ENCODE data around the gene CLSTN2. TPM values are rescaled to one million over a fixed set of nuclear protein-coding genes. Genes with fewer than 3 reads are reported as not detected.

Gene CLSTN2
- total and polyA plus RNA-seq, 9 donors = 28.9 to 263 (median 134) TPM

DNA sequence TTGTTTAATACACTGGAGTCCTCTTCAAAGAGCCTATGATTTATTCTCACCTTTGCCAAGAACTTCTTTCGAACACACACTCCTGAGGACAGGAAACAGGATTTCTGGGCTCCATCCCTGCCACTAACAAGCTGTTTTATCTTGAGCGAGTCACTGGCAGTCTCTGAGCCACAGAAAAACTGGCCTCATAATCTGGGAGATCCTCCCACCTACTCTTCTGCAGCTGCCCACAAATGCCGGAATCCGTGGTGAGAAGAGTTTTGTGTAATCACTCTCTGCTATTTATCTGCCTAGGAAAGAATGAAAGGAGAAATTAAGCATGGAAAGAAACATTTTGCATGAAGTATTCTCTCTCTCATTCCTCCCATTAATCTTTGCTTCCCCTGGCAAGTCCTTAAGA, 570.9 kb downstream of the CLSTN2 start:
- Histone ChIP-seq H3K27me3 (no peaks in the 10 kb centered on the region), H3K9me3 (no peaks in the 10 kb centered on the region), H3K4me1 (ENCODE audit: insufficient read depth) (peaks cover 9% of the 10 kb centered on the region), H3K4me3 (no peak overlapping the region), H3K36me3 (no peaks in the 10 kb centered on the region), H3K27ac (no peak overlapping the region)
- no peak for TF ChIP-seq EP300 (IDR thresholded peaks at IDR 0.05)
- TF ChIP-seq POLR2A (IDR thresholded peaks at IDR 0.05) = no peak
- TF ChIP-seq, protein P1, sequence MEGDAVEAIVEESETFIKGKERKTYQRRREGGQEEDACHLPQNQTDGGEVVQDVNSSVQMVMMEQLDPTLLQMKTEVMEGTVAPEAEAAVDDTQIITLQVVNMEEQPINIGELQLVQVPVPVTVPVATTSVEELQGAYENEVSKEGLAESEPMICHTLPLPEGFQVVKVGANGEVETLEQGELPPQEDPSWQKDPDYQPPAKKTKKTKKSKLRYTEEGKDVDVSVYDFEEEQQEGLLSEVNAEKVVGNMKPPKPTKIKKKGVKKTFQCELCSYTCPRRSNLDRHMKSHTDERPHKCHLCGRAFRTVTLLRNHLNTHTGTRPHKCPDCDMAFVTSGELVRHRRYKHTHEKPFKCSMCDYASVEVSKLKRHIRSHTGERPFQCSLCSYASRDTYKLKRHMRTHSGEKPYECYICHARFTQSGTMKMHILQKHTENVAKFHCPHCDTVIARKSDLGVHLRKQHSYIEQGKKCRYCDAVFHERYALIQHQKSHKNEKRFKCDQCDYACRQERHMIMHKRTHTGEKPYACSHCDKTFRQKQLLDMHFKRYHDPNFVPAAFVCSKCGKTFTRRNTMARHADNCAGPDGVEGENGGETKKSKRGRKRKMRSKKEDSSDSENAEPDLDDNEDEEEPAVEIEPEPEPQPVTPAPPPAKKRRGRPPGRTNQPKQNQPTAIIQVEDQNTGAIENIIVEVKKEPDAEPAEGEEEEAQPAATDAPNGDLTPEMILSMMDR (IDR thresholded peaks at IDR 0.05) = no peak
- 19 to 30% (median 25%) methylated on average over 4 of the region's 4 CpGs for WGBS, 3 donors
- DNase-seq = no peak
- intact Hi-C loops (cut with DNase I) = no loop called here

GRCh38 chr3:140508550-140508949, 573.6 kb downstream of the CLSTN2 start:
- no peak for DNase-seq
- Histone ChIP-seq H3K36me3 (no peaks in the 10 kb centered on the region), H3K4me1 (ENCODE audit: insufficient read depth) (no peaks in the 10 kb centered on the region), H3K27ac (no peak overlapping the region), H3K27me3 (no peaks in the 10 kb centered on the region), H3K9me3 (no peaks in the 10 kb centered on the region), H3K4me3 (no peak overlapping the region)
- intact Hi-C loops (cut with DNase I) = no loop called here
- WGBS, 3 donors = 58 to 71% (median 63%) methylated on average over 3 of the region's 3 CpGs
- TF ChIP-seq, protein P1 (IDR thresholded peaks at IDR 0.05) = no peak
- TF ChIP-seq EP300 (IDR thresholded peaks at IDR 0.05) = no peak

- intact Hi-C loops (cut with DNase I) = no loop called here
- Histone ChIP-seq H3K36me3 (no peaks in the 10 kb centered on the region), H3K27ac (no peak overlapping the region), H3K4me3 (no peak overlapping the region), H3K4me1 (ENCODE audit: insufficient read depth) (no peaks in the 10 kb centered on the region), H3K9me3 (no peaks in the 10 kb centered on the region), H3K27me3 (no peaks in the 10 kb centered on the region)
- no peak for TF ChIP-seq POLR2A (IDR thresholded peaks at IDR 0.05)
- no peak for TF ChIP-seq EP300 (IDR thresholded peaks at IDR 0.05)
- TF ChIP-seq, protein P1 (IDR thresholded peaks at IDR 0.05) = no peak
- DNase-seq = no peak
- WGBS, 3 donors = 56 to 77% (median 66%) methylated on average over 2 of the region's 2 CpGs
Observed at GRCh38 chr3:140509534-140509933, 574.5 kb downstream of the CLSTN2 start.

- H3K9me3 ChIP-seq = no peaks in the 10 kb centered on the region
- H3K4me3 ChIP-seq = no peak overlapping the region
- 41 to 55% (median 48%) methylated on average over 6 of the region's 6 CpGs for WGBS, 3 donors
- no peak for DNase-seq
- no peaks in the 10 kb centered on the region for H3K36me3 ChIP-seq
- H3K4me1 ChIP-seq (ENCODE audit: insufficient read depth) = no peaks in the 10 kb centered on the region
- no peaks in the 10 kb centered on the region for H3K27me3 ChIP-seq
- no peak for TF ChIP-seq EP300 (IDR thresholded peaks at IDR 0.05)
- TF ChIP-seq, protein P1 (IDR thresholded peaks at IDR 0.05) = no peak
- TF ChIP-seq POLR2A (IDR thresholded peaks at IDR 0.05) = no peak
- intact Hi-C loops (cut with DNase I) = no loop called here
- H3K27ac ChIP-seq = no peak overlapping the region
Observed at GRCh38 chr3:140510303-140510861, 575.4 kb downstream of the CLSTN2 start.
